IMR-90 (cell line): ENCODE measurements around the gene PKN3. TPM values are rescaled to one million over a fixed set of nuclear protein-coding genes. Genes with fewer than 3 reads are reported as not detected.

Source experiments
- ATAC-seq: fragments of 200-7000 bp; cut with Tn5 transposase; 2 replicates; pipeline ENCODE4 v1.9.1; 2020; ENCODE audit warnings: low read depth, mild to moderate bottlenecking, moderate library complexity
- BruUV-seq: library from RNA; stranded (reverse); fragments of 400-500 nt; replicated peaks from 2 replicates; lab custom pipeline; 2021; lab: Mats Ljungman, UMichigan
- CTCF ChIA-PET: fragments of 300-600 bp; formaldehyde crosslinking; extraction: SDS; loops from one replicate; lab custom pipeline; 2021; ENCODE audit warnings: antibody characterized with exemption; lab: Yijun Ruan, JAX
- POLR2A ChIA-PET: fragments of 300-600 bp; sonication (Branson Sonifier 250); formaldehyde crosslinking; loops from one replicate; lab custom pipeline; 2022; ENCODE audit warnings: antibody characterized with exemption; ENCODE audit not compliant: unreplicated experiment; lab: Charles Lee
- DNase-seq: peaks from one replicate; pipeline ENCODE4 v3.0.0; 2013
- H2AFZ ChIP-seq: replicated peaks from 2 replicates; pipeline ENCODE3; 2013; ENCODE audit warnings: low read length, mild to moderate bottlenecking; ENCODE audit not compliant: poor library complexity
- H2AK5ac ChIP-seq: 2 replicates; pipeline ENCODE4 v1.6.1; 2013; ENCODE audit warnings: low read depth, low read length, inconsistent platforms
- H2AK9ac ChIP-seq: replicated peaks from 2 replicates; pipeline ENCODE3; 2013; ENCODE audit warnings: mild to moderate bottlenecking, low read depth, low read length, moderate library complexity; ENCODE audit not compliant: poor library complexity
- H2BK120ac ChIP-seq: 2 replicates; pipeline ENCODE4 v1.6.1; 2013; ENCODE audit warnings: low read depth, low read length, inconsistent platforms
- H2BK15ac ChIP-seq: 3 replicates; pipeline ENCODE4 v1.6.1; 2013; ENCODE audit warnings: low read depth, low read length, inconsistent platforms
- H2BK20ac ChIP-seq: 2 replicates; pipeline ENCODE4 v1.6.1; 2013; ENCODE audit warnings: low read depth, mild to moderate bottlenecking, inconsistent platforms, low read length, moderate library complexity
- H2BK5ac ChIP-seq: 2 replicates; pipeline ENCODE4 v1.6.1; 2013; ENCODE audit warnings: mild to moderate bottlenecking, low read depth, low read length, inconsistent platforms; ENCODE audit not compliant: poor library complexity, severe bottlenecking
- H3K14ac ChIP-seq: replicated peaks from 2 replicates; pipeline ENCODE4 v1.6.1; 2013; ENCODE audit warnings: low read depth, low read length, inconsistent platforms
- H3K18ac ChIP-seq: 2 replicates; pipeline ENCODE4 v1.6.1; 2013; ENCODE audit warnings: low read depth, low read length, control low read depth
- H3K23ac ChIP-seq: 2 replicates; pipeline ENCODE4 v1.6.1; 2013; ENCODE audit warnings: low read depth, low read length, inconsistent platforms
- H3K27ac ChIP-seq: 2 replicates; pipeline ENCODE4 v1.5.1; 2013; ENCODE audit warnings: mild to moderate bottlenecking, control low read depth, low read length; ENCODE audit not compliant: insufficient read depth
- H3K27me3 ChIP-seq: 2 replicates; pipeline ENCODE4 v1.6.1; 2013; ENCODE audit warnings: low read length; ENCODE audit not compliant: control insufficient read depth, insufficient read depth
- H3K36me3 ChIP-seq: 2 replicates; pipeline ENCODE4 v1.6.1; 2013; ENCODE audit warnings: low read length, mixed read lengths; ENCODE audit not compliant: control insufficient read depth, insufficient read depth
- H3K4ac ChIP-seq: 2 replicates; pipeline ENCODE4 v1.6.1; 2013; ENCODE audit warnings: low read depth, low read length, inconsistent platforms
- H3K4me1 ChIP-seq: 2 replicates; pipeline ENCODE4 v1.6.1; 2013; ENCODE audit warnings: low read length, mixed read lengths; ENCODE audit not compliant: control insufficient read depth, insufficient read depth
- H3K4me2 ChIP-seq: 2 replicates; pipeline ENCODE4 v1.6.1; 2013; ENCODE audit warnings: low read depth, mild to moderate bottlenecking, control low read depth, low read length, moderate library complexity
- H3K4me3 ChIP-seq: 2 replicates; pipeline ENCODE4 v1.5.1; 2013; ENCODE audit warnings: low read depth, mild to moderate bottlenecking, control low read depth, low read length, moderate library complexity; ENCODE audit not compliant: insufficient read depth
- H3K56ac ChIP-seq: 2 replicates; pipeline ENCODE4 v1.6.1; 2013; ENCODE audit warnings: low read length, inconsistent platforms; ENCODE audit not compliant: insufficient read depth; ENCODE audit errors: extremely low read depth
- H3K79me1 ChIP-seq, 2 experiments: 2 replicates each; pipeline ENCODE4 v1.6.1; 2013; ENCODE audit warnings: low read length in 2 of 2, inconsistent platforms in 1 of 2, low read depth in 1 of 2
- H3K9ac ChIP-seq: 2 replicates; pipeline ENCODE4 v1.6.1; 2013; ENCODE audit warnings: low read depth, low read length, control low read depth
- H3K9me1 ChIP-seq: 2 replicates; pipeline ENCODE4 v1.6.1; 2013; ENCODE audit warnings: low read length, inconsistent platforms; ENCODE audit not compliant: insufficient read depth
- H3K9me3 ChIP-seq: 2 replicates; pipeline ENCODE4 v1.6.1; 2013; ENCODE audit warnings: low read length; ENCODE audit not compliant: control insufficient read depth, insufficient read depth
- H4K20me1 ChIP-seq: 2 replicates; pipeline ENCODE4 v1.6.1; 2013; ENCODE audit warnings: low read length, inconsistent platforms; ENCODE audit not compliant: insufficient read depth
- H4K5ac ChIP-seq: 2 replicates; pipeline ENCODE4 v1.6.1; 2013; ENCODE audit warnings: mild to moderate bottlenecking, low read depth, low read length, control low read depth
- H4K8ac ChIP-seq, 2 experiments: 2 replicates each; pipeline ENCODE4 v1.6.1; 2013; ENCODE audit warnings: low read depth in 2 of 2, low read length in 2 of 2, control low read depth in 1 of 2, inconsistent platforms in 1 of 2
- H4K91ac ChIP-seq: 2 replicates; pipeline ENCODE4 v1.6.1; 2013; ENCODE audit warnings: low read depth, low read length, inconsistent platforms; ENCODE audit not compliant: insufficient read depth
- CEBPB ChIP-seq: IDR thresholded peaks from 2 replicates; pipeline ENCODE4 v1.6.1; 2012; ENCODE audit warnings: low read depth, low read length, improper control_type of control experiment
- FOS ChIP-seq: fragments of 150-350 bp; IDR thresholded peaks from 2 replicates; pipeline ENCODE4 v1.6.1; 2016; ENCODE audit warnings: low read depth, low read length
- MAFK ChIP-seq: IDR thresholded peaks from 2 replicates; pipeline ENCODE4 v1.6.1; 2012; ENCODE audit warnings: low read depth, low read length, improper control_type of control experiment
- NFE2L2 ChIP-seq: fragments of 150-350 bp; IDR thresholded peaks from 2 replicates; pipeline ENCODE4 v1.6.1; 2016; ENCODE audit warnings: low read depth, mild to moderate bottlenecking, low read length
- SMC3 ChIP-seq: fragments of 150-350 bp; IDR thresholded peaks from 2 replicates; pipeline ENCODE4 v1.6.1; 2016; ENCODE audit warnings: low read depth, mild to moderate bottlenecking, antibody characterized with exemption, low read length, moderate library complexity
- USF2 ChIP-seq: fragments of 150-350 bp; IDR thresholded peaks from 2 replicates; pipeline ENCODE4 v1.6.1; 2017; ENCODE audit warnings: mild to moderate bottlenecking, antibody characterized with exemption, low read length, low read depth
- WGBS, 2 experiments: methylation state at CpG; one replicate each; pipeline versions ENCODE4 v1.1.5 to v1.1.7; 2013; ENCODE audit warnings: missing lambda C conversion rate in 2 of 2; ENCODE audit not compliant: insufficient read length in 1 of 2; ENCODE audit errors: extremely low coverage in 2 of 2; 5-methylcytosine and 5-hydroxymethylcytosine counted together
- dilution Hi-C: fragments of 300-500 bp; cut with HindIII; formaldehyde crosslinking; loops from one replicate; pipeline ENCODE4 v1.14.3; 2018; ENCODE audit warnings: low sequenced_read_pairs; ENCODE audit not compliant: unreplicated experiment
- in situ Hi-C: fragments of 300-500 bp; cut with MboI; formaldehyde crosslinking; loops from 3 replicates; pipeline ENCODE4 v1.14.3; 2019; ENCODE audit warnings: low sequenced_read_pairs, inconsistent platforms, mixed read lengths
- intact Hi-C: fragments of 100-400 bp; cut with micrococcal nuclease; formaldehyde crosslinking; loops from 2 replicates; pipeline ENCODE4 v1.10.0; 2022
- polyA plus RNA-seq, 3 experiments: library from polyadenylated mRNA; depleted of rRNA; stranded (reverse); fragments of >200 nt; gene quantifications; 2 replicates each; pipeline ENCODE4 v1.2.3, GENCODE V29; 2012; ENCODE audit warnings: low replicate concordance in 1 of 3
- total RNA-seq: library from RNA; depleted of rRNA; stranded (reverse); fragments of >200 nt; gene quantifications from 2 replicates; pipeline ENCODE4 v1.2.3, GENCODE V29; 2012
- TF ChIP-seq, protein P1 (sequence below): conservative IDR thresholded peaks from 2 replicates; pipeline ENCODE4 v1.5.1; 2012; ENCODE audit warnings: mild to moderate bottlenecking, low read depth, low read length, improper control_type of control experiment
- TF ChIP-seq, protein P2 (sequence below): fragments of 150-350 bp; IDR thresholded peaks from 2 replicates; pipeline ENCODE4 v1.6.1; 2016; ENCODE audit warnings: low read depth, mild to moderate bottlenecking, low read length, moderate library complexity, borderline replicate concordance

PKN3 gene
- total and polyA plus RNA-seq, 2 of the 4 experiments (the other 2 are of a cell fraction): 1.6 to 3.8 TPM

- Histone ChIP-seq H3K9me1 (peaks cover 4% of the 10 kb centered on the region; the same call in 1 of the 2 replicates), H4K91ac (no peak overlapping the region), H3K18ac (no peak overlapping the region), H3K27ac (no peak overlapping the region), H2BK120ac (no peak overlapping the region), H3K23ac (no peak overlapping the region), H2AK5ac (no peak overlapping the region), H2BK5ac (no peak overlapping the region), H3K36me3 (peaks cover 20% of the 10 kb centered on the region), H3K4me1 (no peaks in the 10 kb centered on the region), H3K9me3 (no peaks in the 10 kb centered on the region), H3K4me3 (no peak overlapping the region), H2AFZ (no peak overlapping the region), H3K4me2 (no peak overlapping the region), H3K27me3 (no peaks in the 10 kb centered on the region), H3K4ac (no peak overlapping the region), H4K5ac (no peak overlapping the region), H3K56ac (no peak overlapping the region), H4K20me1 (no peaks in the 10 kb centered on the region), H3K14ac (no peak overlapping the region), H2BK20ac (no peak overlapping the region), H3K9ac (no peak overlapping the region), H2AK9ac (no peak overlapping the region), H4K8ac (no peak overlapping the region), H2BK15ac (no peak overlapping the region), H3K79me1 (peaks cover 15 to 19% of the 10 kb centered on the region in 2 experiments; a peak in 3 of 4 replicates)
- ATAC-seq (no peak), DNase-seq (no peak)
- POLR2A ChIA-PET: no interaction called here
- no peak for TF ChIP-seq SMC3
- no peak for TF ChIP-seq MAFK
- no peak for TF ChIP-seq FOS
- no peak for TF ChIP-seq NFE2L2
- TF ChIP-seq CEBPB: no peak
- TF ChIP-seq, protein P1, sequence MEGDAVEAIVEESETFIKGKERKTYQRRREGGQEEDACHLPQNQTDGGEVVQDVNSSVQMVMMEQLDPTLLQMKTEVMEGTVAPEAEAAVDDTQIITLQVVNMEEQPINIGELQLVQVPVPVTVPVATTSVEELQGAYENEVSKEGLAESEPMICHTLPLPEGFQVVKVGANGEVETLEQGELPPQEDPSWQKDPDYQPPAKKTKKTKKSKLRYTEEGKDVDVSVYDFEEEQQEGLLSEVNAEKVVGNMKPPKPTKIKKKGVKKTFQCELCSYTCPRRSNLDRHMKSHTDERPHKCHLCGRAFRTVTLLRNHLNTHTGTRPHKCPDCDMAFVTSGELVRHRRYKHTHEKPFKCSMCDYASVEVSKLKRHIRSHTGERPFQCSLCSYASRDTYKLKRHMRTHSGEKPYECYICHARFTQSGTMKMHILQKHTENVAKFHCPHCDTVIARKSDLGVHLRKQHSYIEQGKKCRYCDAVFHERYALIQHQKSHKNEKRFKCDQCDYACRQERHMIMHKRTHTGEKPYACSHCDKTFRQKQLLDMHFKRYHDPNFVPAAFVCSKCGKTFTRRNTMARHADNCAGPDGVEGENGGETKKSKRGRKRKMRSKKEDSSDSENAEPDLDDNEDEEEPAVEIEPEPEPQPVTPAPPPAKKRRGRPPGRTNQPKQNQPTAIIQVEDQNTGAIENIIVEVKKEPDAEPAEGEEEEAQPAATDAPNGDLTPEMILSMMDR: no peak
- TF ChIP-seq, protein P2, sequence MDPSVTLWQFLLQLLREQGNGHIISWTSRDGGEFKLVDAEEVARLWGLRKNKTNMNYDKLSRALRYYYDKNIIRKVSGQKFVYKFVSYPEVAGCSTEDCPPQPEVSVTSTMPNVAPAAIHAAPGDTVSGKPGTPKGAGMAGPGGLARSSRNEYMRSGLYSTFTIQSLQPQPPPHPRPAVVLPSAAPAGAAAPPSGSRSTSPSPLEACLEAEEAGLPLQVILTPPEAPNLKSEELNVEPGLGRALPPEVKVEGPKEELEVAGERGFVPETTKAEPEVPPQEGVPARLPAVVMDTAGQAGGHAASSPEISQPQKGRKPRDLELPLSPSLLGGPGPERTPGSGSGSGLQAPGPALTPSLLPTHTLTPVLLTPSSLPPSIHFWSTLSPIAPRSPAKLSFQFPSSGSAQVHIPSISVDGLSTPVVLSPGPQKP: no peak
- no peak for TF ChIP-seq USF2
- WGBS, 2 experiments: no CpG with 5 or more reads among the region's 6 CpGs
- dilution Hi-C loops (no loop called here), intact Hi-C loops (no loop called here), in situ Hi-C loops (no loop called here)
- BruUV-seq: no TSS peak
- CTCF ChIA-PET: no interaction called here
Measured at GRCh38 chr9:128757602-128758001, 55.3 kb downstream of the PKN3 start.
